ENCODE results near the gene ATP9A.

Gene ATP9A

DNA sequence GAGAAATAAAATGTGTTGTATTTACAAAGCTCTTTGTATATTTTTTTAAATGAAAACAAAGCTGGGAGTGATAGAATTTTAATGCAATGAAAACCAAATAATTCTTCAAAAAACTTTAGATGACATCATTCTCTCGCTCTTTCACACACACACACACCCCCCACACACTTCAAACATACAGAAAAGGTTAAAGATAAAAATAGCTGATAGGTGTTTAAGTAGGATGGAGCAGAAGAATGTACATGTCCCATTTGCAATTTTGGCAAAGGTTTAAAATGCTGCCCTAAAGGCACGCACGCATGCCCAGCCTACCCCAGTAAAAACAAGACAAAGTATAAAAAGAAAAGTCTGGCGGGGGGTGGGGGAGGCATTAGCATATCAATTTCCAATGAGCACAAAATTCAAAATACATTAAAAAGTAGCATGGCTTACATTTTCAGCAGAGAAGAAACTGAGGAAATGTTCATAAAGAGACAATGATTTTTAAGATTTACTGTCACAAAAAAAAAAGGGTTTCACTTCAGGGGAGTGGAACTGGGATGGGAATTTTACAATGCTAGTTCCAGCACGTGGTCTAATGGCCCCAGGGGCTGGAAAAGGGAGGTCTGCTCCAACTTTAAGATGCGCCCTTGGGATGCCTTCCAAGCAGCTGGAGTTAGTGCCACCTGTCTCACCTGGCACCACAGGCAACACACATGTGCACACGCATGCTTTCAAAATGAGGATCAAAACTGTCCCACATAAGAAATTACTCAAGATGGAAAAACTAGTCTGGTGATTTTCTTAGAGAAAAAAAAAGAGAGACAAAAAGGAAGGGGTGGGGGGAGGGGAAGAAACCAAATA, 170.6 kb downstream of the ATP9A start:
- no peak for DNase-seq (ENCODE audit: low read depth)

DNA sequence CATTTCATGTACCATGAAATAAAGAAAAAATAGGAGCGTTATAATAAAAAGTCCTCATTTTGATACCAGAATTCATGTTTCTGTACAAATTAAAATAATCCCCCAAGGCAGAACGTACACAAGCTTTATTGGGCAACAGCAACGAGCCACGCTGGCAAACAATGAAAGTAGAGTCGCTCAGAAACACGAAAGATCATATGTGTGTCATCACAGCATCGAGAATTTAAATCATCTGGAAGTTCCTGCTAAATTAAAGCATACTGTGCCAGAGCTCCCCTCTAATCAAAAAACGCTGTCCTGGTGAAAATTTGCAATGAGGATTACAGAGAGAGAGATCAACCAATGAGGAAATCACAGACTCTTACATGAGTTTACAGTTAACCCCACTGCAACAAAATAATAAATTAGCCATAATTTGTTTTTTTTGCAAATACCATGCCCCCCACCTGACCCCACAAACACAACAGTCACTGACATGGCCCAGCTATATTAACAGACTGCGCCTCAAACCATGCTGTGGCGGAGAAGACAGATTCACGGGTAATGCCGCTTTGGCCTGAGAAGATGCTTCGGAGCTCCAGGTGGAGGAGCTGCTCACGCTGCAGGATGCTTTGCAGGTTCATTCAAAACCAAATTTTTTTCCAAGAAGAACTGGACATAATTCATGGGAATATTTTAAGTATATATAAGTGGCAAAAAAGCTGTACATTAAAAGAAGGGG, 171.4 kb downstream of the ATP9A start:
- no peak for DNase-seq (ENCODE audit: low read depth)

DNA sequence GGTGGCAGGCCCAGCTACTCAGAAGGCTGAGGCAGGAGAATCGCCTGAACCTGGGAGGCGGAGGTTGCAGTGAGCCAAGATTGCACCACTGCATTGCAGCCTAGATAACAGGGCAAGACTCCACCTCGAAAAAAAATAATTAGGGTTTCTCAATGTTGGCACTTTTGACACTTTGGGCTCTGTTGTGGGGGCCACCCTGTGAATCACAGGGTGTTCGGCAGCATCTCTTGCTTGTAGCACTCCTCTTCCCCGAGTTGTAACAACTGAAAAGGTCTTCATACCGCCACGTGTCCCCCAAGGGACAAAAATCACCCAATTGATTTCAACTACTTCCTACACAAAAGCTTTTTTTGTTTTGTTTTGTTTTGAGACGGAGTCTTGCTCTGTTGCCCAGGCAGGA, 172.4 kb downstream of the ATP9A start:
- DNase-seq (ENCODE audit: low read depth), result no peak

DNA sequence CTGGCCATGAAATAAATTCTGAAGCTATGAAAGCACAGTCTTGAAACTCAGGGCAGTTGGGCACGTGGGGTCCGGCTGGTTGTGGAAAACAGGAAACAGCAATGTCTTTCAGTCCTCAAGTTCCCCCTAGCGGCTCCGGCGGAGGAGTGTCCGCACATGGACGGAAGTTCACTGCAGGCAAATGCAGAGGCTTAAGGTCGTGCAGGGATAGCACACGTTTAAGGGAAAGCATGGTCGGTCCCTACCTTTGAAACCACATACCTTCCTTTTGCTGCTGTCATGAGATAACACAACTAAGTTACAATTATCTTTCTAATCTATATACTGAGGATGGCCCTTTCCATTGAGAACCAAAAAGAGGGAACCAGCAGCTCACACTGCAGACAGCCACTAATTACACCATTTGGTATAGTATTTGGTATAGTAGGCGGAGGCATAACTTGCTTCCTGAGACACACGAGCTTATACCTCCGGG, 173.1 kb downstream of the ATP9A start:
- DNase-seq (ENCODE audit: low read depth), result peak; percentile 80

DNA sequence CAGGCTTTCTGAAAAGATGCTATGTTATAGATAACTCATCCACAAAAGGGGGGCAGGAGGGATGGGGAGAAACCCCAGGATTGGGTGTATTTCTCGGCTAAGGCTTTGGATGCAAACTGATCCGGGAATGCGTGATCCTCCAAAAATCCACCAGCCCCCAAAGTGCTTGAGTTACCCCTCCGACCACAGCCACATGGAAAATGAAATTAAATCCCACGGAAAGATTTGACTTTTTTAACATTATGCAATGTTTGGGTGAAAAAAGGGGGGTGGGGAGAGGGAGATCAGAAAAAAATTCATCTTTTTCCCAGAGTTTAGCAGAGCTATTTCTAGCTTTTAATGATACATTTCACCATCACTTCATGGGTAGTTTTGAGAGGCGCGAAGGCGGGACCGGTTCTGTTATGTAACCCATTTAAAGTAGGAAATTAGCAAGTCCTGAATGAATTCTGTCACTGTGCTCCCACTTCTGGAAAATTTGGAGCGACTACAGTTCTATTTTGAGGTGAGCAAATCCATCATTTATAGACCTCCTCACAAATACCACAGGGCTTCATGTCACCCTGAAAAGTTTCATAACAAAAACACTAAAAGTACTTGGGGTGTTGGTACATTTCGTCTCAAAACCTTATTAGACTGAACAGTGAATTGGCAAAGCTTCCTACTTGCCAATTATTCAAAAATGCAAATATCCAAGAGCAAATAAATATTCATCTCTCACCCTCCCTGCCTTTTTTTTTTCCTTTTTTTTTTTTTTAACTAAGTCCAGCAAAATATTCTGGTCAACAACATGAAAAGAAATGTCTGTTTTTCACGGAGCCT, 173.7 kb downstream of the ATP9A start:
- DNase-seq (ENCODE audit: low read depth), result no peak

DNA sequence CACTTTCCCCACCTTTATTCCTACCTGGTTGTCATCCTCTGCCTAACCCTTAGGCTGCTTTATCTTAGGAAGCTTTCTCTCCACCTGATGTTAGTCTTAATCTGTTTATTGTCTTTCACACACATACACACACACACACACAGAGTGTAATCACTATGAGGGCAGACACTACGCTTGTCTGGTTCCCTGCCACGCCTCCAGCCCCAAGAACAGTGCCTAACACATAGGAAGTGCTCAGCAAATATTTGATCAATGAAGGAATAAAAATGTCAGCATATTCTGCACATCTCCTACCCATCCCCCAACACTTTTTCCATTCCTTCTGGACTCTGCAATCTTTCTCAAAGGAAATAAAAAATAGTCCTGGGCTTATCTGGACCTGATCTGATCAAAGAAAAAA, 174.6 kb downstream of the ATP9A start:
- no peak for DNase-seq (ENCODE audit: low read depth)

DNA sequence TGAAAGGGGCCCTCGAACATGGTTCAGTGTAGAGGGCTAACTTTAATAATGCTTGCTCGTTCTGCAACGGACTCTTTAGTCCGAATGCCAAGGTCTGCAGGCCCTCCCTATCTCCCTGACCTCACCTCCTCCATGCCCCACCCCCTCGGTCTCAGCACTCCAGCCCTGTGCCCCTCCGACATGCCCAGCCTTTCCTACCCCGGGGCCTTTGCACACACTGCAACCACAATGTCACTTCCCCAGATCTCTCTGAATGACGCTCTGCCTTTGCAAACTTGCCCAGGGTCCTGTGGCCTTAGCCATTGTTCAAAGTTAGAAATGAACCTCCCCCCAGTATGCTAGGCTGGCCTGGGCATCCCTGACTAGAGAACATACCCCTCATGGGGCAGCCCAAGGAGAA, 175.6 kb downstream of the ATP9A start:
- no peak for DNase-seq (ENCODE audit: low read depth)

DNA sequence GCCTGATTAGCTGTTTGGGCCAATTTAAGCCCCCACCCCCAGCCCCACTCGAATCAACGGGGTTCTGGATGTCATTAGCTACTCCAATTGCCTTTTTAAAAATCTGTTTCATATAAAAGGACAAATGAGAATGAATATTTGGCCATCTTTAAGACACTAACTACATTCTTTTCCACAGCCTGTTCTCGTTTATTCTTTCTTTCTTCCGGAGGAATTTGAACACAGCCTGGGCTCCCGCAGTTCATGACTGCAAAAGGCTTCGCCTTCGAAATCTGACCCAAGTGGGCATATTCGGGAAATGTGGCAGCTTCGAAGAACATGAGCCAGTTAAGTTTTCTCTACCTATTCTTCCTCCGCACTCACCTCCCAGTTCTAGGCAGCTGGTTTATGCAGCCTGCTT, 176.3 kb downstream of the ATP9A start:
- DNase-seq (ENCODE audit: low read depth), result no peak

DNA sequence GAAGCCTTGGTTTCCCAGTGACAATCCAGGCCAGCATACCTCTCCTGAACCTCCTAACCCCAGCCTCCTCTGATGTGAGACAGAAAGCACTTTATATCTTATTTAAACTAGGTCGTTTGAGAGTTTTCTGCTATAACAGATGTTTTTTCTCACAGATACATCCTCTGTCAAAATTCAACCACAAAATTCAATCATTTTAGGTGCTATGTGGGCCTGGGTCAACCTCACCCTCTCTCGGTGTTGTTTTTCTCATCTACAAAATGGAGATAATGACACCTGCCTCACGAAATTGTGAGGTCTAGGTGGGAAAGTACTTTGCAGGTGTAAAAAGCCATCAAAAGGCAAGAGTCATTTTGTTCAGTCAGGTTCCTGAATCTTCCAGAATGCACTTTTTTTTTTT, 179.4 kb downstream of the ATP9A start:
- DNase-seq (ENCODE audit: low read depth), result no peak

DNA sequence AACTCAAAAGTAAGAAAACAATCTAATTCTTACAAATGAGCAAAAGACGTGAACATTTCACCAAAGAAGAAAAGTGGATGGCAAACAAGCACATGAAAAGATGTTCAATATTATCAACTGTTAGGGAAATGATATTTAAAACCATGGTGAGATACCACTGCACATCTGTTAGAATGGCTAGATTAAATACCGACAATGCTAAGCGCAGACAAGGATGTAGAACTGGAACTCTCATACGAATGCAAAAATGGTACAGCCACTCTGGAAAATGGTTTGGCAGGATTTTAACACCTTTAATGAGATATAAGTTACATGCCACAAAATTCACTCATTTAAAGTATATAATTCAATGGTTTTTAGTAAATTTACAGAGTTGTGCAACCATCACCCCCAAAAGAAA, 181.0 kb downstream of the ATP9A start:
- DNase-seq (ENCODE audit: low read depth), result no peak

DNA sequence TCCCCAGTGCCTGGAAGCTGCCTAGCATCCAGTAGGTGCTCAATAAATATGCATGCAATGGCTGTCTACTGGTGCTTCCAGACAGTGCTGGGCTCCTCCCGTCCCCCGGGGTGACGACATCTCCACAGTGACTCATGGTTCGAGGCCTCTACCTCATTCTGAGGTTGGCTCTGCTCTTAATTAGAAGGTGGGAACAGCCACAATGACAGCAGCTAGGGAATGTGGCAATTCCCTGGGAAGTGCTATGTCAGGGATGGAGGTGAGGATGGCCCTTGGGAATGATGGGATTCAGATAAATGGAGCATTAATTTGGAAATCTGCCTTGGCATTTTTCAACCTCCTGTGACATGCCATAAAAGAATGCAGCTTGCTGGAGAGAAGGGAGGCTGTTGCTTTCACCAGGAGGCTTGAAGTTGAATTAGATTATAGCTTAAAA, 182.2 kb downstream of the ATP9A start:
- DNase-seq (ENCODE audit: low read depth), result peak; percentile 96

DNA sequence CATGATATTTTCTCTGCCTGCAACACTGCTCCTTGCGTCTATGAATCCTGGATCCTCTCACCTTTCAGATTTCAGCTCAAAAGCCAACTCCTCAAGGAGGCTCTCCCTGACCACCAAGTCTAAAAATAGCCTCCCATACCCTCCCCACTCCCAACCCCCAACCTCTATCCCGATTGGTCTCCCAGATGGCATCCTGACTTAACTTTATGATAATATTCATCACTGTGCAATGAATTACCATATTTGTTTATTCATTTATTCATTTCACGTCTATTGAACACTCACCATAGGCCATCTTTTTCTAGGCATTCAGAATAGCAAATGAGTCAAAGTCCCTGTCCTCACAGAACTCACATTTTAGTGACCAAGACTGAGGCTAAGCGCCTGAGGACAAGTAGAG, 183.0 kb downstream of the ATP9A start:
- DNase-seq (ENCODE audit: low read depth), result no peak

DNA sequence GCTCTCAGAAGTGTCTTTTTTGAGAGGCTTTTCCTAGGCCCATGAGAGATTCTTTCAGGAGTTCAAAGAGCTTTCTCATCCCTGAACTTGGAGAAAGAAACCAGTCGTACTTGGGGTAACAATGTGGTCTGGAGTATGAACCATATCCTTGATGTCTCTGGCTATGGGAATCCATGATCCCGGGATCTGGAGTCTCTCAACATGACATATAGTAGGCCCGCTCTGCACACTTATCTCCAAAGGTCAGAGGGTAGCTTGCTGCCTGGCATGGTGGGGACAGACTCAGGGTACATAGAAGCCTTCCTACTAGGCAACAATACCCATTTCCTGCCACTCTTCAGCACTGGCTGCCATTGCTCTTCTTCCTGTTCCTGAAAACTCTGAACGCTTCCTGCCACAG, 183.5 kb downstream of the ATP9A start:
- DNase-seq (ENCODE audit: low read depth), result no peak

DNA sequence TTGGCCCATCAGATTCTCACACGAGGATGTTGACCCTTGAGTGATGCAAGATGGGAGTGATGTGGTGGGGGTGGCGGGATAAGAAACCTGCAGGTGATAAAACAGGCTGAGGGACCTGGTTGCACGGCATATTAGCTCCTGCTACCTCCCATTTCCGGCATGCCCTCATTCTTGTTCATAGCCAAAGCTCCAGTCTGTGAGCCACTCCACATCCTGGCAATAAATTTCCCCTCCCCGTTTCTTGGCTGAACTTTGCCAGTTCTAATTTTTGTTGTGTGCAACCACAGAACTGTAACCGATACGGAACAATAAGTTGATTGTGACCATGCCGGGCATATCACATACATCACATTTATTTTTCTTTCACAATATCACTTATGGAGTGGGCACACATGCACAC, 184.1 kb downstream of the ATP9A start:
- no peak for DNase-seq (ENCODE audit: low read depth)

DNA sequence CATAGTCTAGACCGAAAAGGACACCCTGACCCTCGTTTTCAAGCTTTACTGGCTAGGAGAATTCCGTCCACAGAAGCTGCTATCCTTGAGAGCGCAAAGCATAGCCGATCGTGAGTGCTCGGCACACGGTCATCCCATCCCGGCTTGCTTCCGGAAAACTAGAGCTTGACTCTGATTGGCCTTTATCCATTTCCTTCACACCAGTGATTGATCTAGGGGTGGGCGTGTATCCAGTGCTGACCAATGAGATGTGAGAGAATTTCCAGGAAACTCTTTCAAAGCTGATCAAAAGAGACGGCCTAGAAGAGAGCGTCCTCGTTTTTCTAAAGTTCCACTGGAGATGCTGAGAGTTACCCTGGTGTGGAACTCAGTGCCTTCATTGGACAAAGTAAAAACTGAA, 184.7 kb downstream of the ATP9A start:
- no peak for DNase-seq (ENCODE audit: low read depth)

DNA sequence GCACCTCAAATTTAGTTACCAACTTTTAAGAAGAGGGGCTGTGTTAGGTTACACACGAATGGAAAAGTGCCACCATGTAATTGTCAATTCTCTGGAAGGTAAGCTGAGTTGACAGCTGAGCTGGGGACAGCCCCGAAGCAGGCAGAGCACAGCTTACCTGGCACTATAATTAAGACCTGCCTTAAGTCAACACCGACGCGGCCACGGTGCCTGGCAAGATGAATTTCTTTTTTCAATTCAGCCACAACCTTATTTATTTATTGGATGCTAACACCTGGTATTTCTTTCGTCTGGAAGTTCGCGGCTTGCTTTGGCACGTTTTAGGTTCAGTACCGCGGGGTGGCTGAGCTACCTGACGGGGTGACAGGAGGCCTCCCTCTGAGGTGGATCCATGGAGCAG, 185.1 kb downstream of the ATP9A start:
- no peak for DNase-seq (ENCODE audit: low read depth)

DNA sequence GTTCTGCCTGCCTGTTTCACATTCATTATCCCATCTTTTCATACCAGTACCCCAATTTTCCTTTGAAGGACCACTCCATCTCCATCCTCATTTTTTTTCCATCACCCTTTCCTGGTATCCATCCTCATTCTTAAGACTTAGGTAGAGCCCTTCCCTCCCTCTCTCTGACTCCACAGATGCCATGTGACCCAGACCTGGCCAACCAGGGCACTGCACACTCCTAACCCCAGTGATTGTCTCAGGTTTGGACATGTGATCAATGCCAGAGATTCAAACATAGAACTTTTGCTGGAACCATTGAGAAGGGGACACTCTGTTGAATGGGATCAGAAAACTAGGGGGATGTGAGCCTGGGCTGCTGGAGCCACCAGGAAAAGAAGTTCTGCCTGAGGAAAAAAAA, 186.6 kb downstream of the ATP9A start:
- no peak for DNase-seq (ENCODE audit: low read depth)

DNA sequence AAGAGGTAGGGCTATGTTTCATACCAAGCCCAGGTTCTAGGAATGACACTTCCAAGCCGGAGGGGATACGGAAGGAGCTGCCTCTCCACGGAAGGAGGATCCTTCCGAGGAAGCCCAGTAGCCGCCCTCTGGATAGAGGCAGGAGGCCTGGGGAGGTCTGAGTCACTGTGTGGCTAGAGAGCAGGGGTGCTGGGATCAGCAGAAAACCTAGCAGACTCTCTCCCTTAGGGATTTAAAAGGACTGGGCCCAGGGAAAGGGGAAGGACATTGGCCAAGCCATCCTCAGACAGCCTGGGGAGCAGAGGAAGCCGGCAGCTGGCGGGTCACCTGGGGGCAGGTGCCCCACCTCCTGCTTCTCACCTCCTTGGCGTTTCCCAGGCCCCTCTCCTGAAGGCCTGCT, 189.1 kb downstream of the ATP9A start:
- DNase-seq (ENCODE audit: low read depth), result no peak

DNA sequence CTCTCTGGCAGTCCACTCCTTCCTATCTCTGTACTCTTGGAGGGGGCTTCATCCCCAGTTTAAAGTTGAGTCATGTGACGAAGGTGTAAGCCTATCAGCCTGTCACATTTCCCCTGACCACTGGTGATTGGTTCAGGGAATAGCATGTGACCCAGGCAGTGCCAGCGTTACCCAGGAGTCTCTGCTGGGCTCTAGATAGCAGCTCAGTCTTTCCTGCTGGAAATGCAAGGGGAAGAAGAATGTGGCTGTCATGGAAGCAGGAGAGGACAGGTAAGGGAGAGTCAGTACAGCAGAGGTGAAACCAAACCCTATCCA, 190.1 kb downstream of the ATP9A start:
- DNase-seq (ENCODE audit: low read depth), result no peak

DNA sequence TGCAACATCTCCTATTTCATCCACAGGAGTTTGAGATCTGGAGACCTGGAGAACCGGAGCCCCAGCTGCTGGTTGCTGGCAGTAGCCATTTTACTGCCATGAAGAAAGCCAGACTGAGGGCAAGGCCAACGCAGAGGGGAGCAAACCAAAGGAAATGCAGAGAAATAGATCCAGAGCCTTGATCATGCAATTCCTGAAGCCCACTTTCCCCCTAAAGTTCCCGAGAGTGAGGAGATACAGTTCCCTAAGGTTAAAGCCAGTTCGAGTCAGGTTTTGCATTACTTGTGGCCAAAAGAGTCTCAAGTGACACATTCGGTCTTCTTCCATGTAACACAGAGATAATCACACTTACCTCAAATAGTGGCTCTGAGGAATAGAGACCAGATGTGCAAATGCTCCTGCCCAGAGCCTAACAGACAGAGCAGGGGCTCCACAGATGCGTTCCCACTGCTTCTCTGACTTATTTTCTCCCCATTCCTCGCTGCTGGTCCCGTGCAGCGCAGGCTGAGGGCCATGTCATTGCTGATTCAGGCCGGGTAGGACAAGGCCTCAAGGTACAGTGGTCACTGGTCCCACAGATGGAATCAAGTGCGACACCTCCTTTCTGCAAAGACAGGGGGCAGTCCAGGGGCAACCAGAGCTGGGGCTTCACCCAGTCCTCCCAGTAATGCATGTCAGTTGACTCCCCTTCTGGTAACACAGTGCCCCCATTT, 190.6 kb downstream of the ATP9A start:
- DNase-seq (ENCODE audit: low read depth), result no peak

DNA sequence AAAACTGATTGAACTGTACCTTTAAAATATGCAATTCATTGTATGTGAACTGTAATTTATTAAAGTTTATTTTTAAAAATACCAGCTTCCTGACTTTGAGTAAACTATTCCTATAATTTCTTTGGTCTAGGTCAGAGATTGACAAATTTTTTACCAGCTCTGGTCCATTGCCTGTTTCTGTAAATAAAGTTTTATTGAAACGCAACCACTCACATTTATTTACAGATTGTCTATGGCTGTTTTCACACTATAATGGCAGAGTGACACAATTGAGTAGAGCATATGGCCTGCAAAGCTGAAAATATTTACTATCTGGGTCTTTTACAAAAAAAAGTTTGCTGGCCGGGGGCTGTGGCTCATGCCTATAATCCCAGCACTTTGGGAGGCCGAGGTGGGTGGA, 192.7 kb downstream of the ATP9A start:
- DNase-seq (ENCODE audit: low read depth), result no peak

Measured in GM04504 (cell line).